GM18498 (cell line): ENCODE results near the gene PRKCH.

Source experiments
- ATAC-seq: cut with Tn5 transposase; IDR thresholded peaks from one replicate; pipeline ENCODE4 v1.9.1; 2021; ENCODE audit warnings: mild to moderate bottlenecking, moderate library complexity; ENCODE audit not compliant: unreplicated experiment

PRKCH gene

GRCh38 chr14:61540931-61541330 is 219.6 kb downstream of the PRKCH start:
- ATAC-seq: no peak

DNA sequence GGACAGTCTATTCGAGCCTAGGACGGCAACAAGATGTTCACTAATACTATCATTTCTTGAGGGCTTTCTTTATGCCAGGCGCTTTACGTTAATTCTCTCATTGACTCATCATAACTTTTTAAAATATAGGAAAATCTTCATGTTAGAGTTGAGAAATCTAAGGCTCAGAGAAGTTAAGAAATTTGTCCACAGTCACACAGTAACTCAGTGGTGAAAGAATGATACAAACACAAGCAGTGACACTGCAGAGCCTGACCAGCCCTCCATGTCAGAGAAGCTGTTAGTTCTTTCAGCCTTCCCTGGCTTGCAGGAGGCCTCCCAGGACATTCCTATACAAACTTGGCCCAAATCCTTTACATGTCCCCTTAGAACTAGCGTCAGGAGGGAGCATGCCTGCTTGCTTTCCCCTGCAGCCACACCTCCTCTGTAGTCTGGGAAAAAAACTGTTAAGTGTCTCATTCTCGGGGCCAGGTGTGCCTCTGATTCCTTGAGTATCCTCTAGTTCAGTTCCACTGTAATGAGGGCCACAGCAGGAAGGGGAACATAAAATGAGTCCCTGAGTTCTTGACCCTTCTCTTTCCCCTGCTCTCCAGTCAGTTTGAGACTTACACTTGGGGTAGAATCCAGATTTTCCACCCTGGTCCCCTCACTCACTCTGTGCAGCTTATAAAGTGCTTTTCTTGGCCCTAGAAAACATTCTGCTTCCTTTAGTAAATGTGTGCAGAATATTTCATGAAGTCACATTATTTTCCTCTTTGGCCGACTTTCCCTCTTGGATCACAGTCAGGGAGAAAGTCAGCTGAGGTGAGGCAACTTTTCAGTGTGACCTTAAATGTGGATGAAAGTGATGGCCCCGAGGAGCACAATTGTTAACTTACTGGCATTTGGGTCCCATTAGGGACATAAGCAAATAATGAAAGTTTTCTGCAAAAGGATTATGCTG is 221.7 kb downstream of the PRKCH start:
- no peak for ATAC-seq

- ATAC-seq: no peak
Measured at GRCh38 chr14:61543946-61544345, 222.6 kb downstream of the PRKCH start.

GRCh38 chr14:61544448-61545330 is 223.3 kb downstream of the PRKCH start:
- no peak for ATAC-seq

DNA sequence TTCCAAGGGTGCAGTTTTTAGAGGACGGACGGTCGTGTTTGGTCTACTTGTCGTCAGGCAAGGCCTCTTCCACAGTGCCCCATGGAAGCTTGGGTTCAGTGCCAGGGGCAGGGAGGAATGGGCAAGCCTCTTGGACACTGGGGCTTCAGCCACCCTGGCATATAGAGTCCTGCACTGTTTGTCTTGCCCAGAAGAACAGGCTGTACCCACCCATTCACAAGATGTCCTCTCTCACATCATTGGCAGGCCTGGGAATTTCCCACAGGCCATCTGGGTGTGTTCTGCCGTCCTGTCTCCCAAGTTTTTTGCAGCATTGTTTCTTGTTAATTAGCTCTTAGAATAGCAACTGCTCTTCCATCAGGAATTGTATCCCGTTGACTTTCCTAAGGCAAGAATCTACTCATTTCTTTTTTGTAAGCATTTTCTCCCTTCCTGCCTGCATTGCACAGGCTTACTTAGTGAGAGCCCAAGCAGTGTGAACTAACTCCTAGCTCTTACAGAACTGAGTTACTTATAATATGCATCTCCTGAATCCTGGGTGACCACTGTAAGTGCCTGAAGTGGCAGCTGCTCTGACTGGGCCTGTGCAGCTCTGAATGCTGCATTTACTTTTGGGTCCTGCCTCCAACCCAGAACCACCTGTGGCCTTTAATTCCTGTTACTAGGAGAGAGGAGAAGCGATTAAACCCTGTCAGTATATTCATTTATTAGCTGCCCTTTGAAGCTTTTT is 224.5 kb downstream of the PRKCH start:
- no peak for ATAC-seq

- no peak for ATAC-seq
Measured at GRCh38 chr14:61547186-61548069, 226.0 kb downstream of the PRKCH start.

DNA sequence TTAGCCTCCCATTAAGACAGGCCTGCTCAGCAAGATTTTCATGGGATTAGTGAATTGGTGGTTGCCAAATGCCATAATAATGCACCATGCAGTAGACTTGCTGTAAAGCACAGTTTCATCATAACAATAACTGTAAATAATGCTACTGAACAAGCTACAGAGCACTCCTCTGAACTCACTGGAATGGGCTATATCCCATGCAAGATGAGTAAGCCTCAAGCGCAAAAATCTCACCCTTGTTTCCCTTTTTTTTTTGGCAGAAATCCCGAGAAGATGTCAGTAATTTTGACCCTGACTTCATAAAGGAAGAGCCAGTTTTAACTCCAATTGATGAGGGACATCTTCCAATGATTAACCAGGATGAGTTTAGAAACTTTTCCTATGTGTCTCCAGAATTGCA is 228.0 kb downstream of the PRKCH start:
- no peak for ATAC-seq

DNA sequence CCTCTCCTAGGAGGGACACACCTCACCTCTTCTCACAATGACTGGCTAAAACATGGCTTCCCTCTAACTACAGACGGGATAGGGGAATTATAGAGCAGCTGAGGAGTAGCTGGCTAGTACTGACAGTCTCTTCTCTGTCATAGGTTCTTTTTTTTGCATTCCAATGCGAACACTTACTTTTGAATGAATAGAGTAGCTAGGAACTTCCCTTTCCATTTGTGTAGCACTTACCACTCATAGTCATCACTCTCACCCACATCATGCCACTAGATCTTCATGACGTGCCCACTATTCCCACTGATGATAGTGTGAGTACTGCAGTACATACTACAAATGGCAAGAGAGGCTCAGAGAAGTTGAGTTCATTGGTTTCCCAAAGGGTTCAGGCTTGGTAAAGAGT is 230.0 kb downstream of the PRKCH start:
- ATAC-seq: no peak

GRCh38 chr14:61552241-61552640 is 230.9 kb downstream of the PRKCH start:
- no peak for ATAC-seq

GRCh38 chr14:61553730-61554641 is 232.6 kb downstream of the PRKCH start:
- ATAC-seq: no peak

DNA sequence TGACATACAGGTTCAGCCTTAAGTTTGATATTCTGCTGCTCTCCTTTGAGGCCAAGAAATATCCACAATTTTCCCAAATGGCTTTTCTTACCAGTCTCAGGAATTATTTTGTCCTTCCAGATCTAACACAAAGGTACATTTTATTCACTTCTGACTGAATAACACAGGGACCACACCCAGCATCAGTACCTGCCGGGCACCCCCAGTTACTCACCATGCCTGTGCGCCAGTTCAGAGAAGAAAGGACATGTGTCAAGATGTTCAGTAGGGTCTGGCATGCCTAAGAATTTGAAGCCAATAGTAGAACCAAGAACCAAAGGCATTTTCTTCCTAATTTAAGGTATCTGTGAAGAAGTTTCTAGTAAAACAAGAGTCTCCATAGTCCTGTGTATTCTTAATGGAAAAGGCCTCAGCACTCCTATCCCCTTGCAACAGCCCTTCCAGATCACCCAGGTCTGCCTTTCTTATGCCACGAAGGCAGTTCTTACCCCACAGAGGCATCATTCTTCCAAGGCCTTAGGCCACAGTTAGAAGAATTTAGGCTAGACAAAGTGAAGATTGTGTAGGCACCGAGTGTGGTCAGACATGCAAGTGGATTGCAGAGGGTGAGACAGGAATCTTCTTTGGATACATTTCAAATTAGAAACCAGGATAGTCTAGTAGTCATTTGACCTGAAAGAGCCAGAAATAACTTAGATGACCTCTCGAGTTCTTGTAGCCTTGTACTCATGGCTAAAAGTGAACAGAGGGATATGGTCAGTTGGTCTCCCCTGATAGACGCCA is 233.9 kb downstream of the PRKCH start:
- no peak for ATAC-seq

- ATAC-seq: no peak
Measured at GRCh38 chr14:61556455-61556854, 235.1 kb downstream of the PRKCH start.

- no peak for ATAC-seq
Measured at GRCh38 chr14:61557262-61557661, 235.9 kb downstream of the PRKCH start.

DNA sequence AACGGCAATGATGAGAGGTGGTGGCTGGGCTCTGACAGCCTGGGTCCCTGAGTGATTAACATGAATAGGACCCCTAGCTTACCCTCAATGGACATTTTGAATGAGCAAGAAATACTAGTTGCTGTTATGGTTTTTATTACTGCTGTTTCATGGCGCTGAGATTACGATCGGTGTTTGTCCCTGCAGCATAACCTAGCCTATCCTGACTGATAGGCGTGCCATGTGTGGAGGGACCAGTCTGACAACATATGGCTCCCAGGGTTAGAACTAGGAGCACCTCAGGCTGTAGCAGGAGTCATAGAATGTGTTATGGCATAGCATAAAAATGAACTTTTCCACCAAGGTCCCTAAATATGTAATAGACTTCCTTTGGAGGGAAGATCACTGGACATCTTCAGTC is 236.5 kb downstream of the PRKCH start:
- ATAC-seq: no peak

DNA sequence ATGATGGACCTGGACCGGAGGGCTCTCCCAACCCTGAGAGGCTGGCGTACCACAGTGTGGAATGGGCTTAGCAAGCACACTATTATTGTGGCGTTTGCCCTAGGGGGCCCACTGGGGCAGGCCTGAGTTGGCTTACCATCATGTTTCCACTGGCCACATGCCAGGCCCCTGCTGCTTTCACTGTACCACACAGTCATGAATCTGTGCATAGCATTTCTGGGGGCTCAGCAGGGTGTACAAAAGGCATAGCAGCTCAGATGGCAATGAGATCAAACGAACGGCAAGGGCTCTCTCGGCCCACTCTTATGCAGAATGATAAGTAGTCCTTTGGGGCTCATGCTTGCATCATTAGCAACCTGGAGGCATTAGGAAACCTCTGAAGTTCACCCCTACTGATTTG is 236.9 kb downstream of the PRKCH start:
- no peak for ATAC-seq

- ATAC-seq: no peak
Measured at GRCh38 chr14:61559641-61560201, 238.3 kb downstream of the PRKCH start.

GRCh38 chr14:61560323-61560722 is 238.9 kb downstream of the PRKCH start:
- no peak for ATAC-seq

- no peak for ATAC-seq
Measured at GRCh38 chr14:61561104-61561503, 239.7 kb downstream of the PRKCH start.
